BE2C (cell line): ENCODE results near the gene ALAD.

Source experiments
- DNase-seq: peaks from one replicate; pipeline ENCODE4 v3.0.0-alpha.2; 2020
- H3K27me3 ChIP-seq: fragments of 250-450 bp; sonication (Bioruptor Pico); 2 replicates; pipeline ENCODE4 v1.5.1; 2020; ENCODE audit warnings: mild to moderate bottlenecking
- H3K36me3 ChIP-seq: fragments of 250-450 bp; sonication (Bioruptor Pico); 2 replicates; pipeline ENCODE4 v1.5.1; 2020; ENCODE audit warnings: mild to moderate bottlenecking
- H3K4me1 ChIP-seq: fragments of 250-450 bp; sonication (Bioruptor Pico); 2 replicates; pipeline ENCODE4 v1.5.1; 2020
- H3K4me3 ChIP-seq: 2 replicates; pipeline ENCODE4 v1.5.1; 2011; ENCODE audit warnings: low read depth, low read length
- H3K9me3 ChIP-seq: fragments of 250-450 bp; sonication (Bioruptor Pico); 2 replicates; pipeline ENCODE4 v1.5.1; 2020
- CTCF ChIP-seq: IDR thresholded peaks from 2 replicates; pipeline ENCODE4 v1.5.1; 2012; ENCODE audit warnings: mild to moderate bottlenecking, low read depth, low read length

The ALAD gene

DNA sequence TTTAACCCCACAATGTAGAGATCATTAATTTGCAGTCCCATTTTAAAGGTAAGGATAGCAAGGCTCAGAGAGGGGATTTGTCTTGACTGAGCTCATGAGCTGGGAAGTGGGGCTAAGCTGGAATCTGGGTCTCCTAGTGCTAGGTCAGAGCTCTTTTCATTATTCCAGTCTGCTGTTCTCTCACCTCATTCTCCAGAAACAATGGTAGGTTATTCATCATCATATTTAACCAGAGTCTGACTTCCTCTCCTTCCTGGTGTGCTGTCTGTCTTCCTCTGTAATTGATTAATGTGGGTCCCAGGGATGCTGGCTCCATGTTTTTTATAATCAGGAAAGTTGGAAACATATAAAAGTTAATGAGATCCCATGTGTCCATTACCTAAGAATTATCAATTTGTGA is 30.1 kb upstream of the ALAD start:
- Histone ChIP-seq H3K36me3 (no peaks in the 10 kb centered on the region), H3K9me3 (no peaks in the 10 kb centered on the region), H3K27me3 (no peaks in the 10 kb centered on the region), H3K4me3 (no peak overlapping the region), H3K4me1 (no peaks in the 10 kb centered on the region)
- no peak for DNase-seq
- no peak for TF ChIP-seq CTCF

DNA sequence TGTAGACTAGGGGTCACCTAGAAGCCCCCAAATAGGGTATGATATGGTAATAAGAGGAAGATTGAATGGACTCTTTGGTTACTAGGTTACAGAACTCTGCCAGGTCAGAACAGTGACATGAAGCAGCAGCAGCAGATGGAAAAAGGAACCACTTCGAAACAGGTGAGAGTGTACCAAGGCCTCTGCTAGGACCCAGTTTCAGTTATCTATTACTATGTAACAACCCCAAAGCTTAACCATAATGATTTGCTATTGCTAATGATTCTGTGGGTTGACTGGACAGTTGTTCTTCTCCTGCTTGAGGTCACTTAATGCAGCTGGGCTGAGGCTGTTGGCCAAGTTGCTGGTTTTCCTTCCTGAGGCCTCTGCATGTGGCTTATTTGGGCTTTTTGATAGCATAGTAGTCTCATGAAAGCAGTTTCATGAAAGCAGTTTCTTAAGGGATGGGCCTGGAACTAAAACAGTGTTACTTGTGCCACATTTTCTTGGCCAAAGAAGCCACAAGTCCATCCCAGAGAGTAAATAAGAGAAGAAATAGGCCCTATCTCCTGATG is 27.1 kb upstream of the ALAD start:
- Histone ChIP-seq H3K4me3 (no peak overlapping the region), H3K4me1 (no peaks in the 10 kb centered on the region), H3K36me3 (no peaks in the 10 kb centered on the region), H3K27me3 (no peaks in the 10 kb centered on the region; the same call in 1 of the 2 replicates), H3K9me3 (no peaks in the 10 kb centered on the region)
- no peak for TF ChIP-seq CTCF
- DNase-seq = no peak

GRCh38 chr9:113427629-113428028 is 26.5 kb upstream of the ALAD start:
- Histone ChIP-seq H3K4me1 (no peaks in the 10 kb centered on the region), H3K27me3 (no peaks in the 10 kb centered on the region; the same call in 1 of the 2 replicates), H3K4me3 (no peak overlapping the region), H3K9me3 (no peaks in the 10 kb centered on the region), H3K36me3 (no peaks in the 10 kb centered on the region)
- DNase-seq = no peak
- no peak for TF ChIP-seq CTCF

DNA sequence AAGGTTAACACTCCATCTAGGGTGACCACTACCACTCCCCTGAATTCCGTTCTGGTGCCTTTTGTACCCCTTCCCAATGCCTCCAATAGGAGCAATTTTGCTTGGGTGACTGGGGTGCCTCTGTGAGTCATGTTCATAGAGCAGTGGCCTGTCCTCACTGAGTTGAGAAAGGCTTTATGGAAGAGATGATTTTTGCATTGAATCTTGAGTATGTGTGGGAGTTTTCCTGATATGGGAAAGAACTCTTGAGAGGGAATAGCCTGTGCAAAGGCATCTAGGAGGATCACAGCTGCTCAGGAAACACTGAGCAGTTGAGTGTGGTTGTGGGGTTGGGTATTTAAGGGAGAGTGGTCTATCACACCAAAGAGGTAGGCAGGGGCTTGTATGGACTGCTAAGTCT is 25.6 kb upstream of the ALAD start:
- Histone ChIP-seq H3K4me1 (no peaks in the 10 kb centered on the region), H3K9me3 (no peaks in the 10 kb centered on the region), H3K27me3 (no peaks in the 10 kb centered on the region; the same call in 1 of the 2 replicates), H3K4me3 (no peak overlapping the region), H3K36me3 (no peaks in the 10 kb centered on the region)
- DNase-seq = no peak
- TF ChIP-seq CTCF = no peak

DNA sequence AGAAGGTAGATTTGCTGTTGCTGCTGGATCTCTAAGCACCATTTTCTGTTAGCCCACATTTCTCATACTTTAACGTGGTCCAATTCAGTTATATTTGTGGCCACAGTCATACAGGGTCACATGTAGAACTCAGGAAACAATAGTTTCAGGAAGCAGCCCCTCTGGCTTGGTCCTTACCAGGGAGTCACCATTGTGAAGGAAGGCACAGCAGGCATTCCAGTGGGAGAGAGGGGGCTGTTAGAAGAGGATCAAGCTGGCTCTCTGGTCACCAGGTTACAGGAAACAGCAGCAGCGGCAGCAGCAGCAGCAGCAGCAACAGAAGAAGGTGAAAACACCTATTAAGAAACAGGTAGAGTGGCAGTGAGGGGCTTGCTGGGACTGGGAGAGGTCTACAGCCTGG is 24.0 kb upstream of the ALAD start:
- no peak for DNase-seq
- Histone ChIP-seq H3K36me3 (no peaks in the 10 kb centered on the region), H3K4me1 (no peaks in the 10 kb centered on the region), H3K4me3 (no peak overlapping the region), H3K9me3 (no peaks in the 10 kb centered on the region), H3K27me3 (no peaks in the 10 kb centered on the region; the same call in 1 of the 2 replicates)
- TF ChIP-seq CTCF = no peak

DNA sequence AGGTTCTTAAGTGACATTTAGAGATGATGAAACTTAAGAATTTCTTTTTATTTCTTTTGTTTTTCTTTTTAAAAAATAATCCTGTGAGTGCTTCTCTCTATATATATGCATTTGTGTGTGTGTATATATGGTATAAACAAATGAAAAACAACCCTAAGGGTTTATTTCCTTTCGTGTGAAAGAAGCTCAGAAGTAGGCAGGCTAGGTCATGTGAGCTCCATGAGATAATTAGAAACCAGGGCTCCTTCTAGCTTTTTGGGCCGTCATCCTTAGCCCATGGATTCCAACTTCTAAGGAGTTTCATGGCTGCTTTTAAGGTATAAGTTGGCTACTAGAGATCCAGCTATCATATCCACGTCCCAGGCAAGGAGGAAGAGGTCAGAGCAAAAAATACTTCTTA is 20.6 kb upstream of the ALAD start:
- TF ChIP-seq CTCF = no peak
- DNase-seq = no peak
- H3K27me3 ChIP-seq = no peaks in the 10 kb centered on the region; the same call in 1 of the 2 replicates
- H3K36me3 ChIP-seq = no peaks in the 10 kb centered on the region
- no peak overlapping the region for H3K4me3 ChIP-seq
- H3K4me1 ChIP-seq = no peaks in the 10 kb centered on the region
- H3K9me3 ChIP-seq = no peaks in the 10 kb centered on the region
